Panc1 (cell line): ENCODE data around the gene CHMP5. TPM values are rescaled to one million over a fixed set of nuclear protein-coding genes. Genes with fewer than 3 reads are reported as not detected.
A peak's percentile ranks its signal among the peaks of the same experiment; 100 is the strongest.

Source experiments
- ATAC-seq: fragments of 200-7000 bp; cut with Tn5 transposase; 2 replicates; pipeline ENCODE4 v1.9.1; 2020; ENCODE audit warnings: mild to moderate bottlenecking, moderate library complexity
- BruUV-seq: library from RNA; stranded (reverse); fragments of 400-500 nt; replicated peaks from 2 replicates; lab custom pipeline; 2021; lab: Mats Ljungman, UMichigan
- CTCF ChIA-PET: fragments of 300-600 bp; sonication (Branson Sonifier 250); formaldehyde crosslinking; loops from one replicate; lab custom pipeline; 2022; ENCODE audit warnings: antibody characterized with exemption; lab: Charles Lee
- POLR2A ChIA-PET: fragments of 300-600 bp; sonication (Branson Sonifier 250); formaldehyde crosslinking; loops from one replicate; lab custom pipeline; 2022; ENCODE audit warnings: antibody characterized with exemption; lab: Charles Lee
- DNase-seq: peaks from one replicate; pipeline ENCODE4 v3.0.0-alpha.2; 2010; ENCODE audit warnings: low read depth, low spot score
- H3K27ac ChIP-seq: 2 replicates; pipeline ENCODE4 v1.5.1; 2011; ENCODE audit warnings: mild to moderate bottlenecking, low read length, inconsistent platforms
- H3K27me3 ChIP-seq: fragments of 200-500 bp; sonication (Bioruptor generic); 2 replicates; pipeline ENCODE4 v1.6.0; 2014; ENCODE audit warnings: low read length, inconsistent platforms; ENCODE audit not compliant: control insufficient read depth, insufficient read depth
- H3K36me3 ChIP-seq: fragments of 200-500 bp; sonication (Bioruptor generic); 2 replicates; pipeline ENCODE4 v1.5.1; 2014; ENCODE audit warnings: inconsistent platforms, mild to moderate bottlenecking, low read length, moderate library complexity; ENCODE audit not compliant: control insufficient read depth, insufficient read depth
- H3K4me1 ChIP-seq: 2 replicates; pipeline ENCODE4 v1.5.1; 2011; ENCODE audit warnings: inconsistent platforms, mild to moderate bottlenecking, low read length, moderate library complexity; ENCODE audit not compliant: control insufficient read depth, insufficient read depth
- H3K4me3 ChIP-seq, 2 experiments: 2 replicates each; pipeline ENCODE4 v1.5.1; 2011 to 2012; ENCODE audit warnings: low read depth in 2 of 2, low read length in 2 of 2, mild to moderate bottlenecking in 2 of 2, inconsistent platforms in 1 of 2, moderate library complexity in 1 of 2
- H3K9me3 ChIP-seq: fragments of 200-500 bp; sonication (Bioruptor generic); 2 replicates; pipeline ENCODE4 v1.5.1; 2014; ENCODE audit warnings: low read depth, mild to moderate bottlenecking, inconsistent platforms, low read length, moderate library complexity; ENCODE audit not compliant: control insufficient read depth, insufficient read depth
- POLR2AphosphoS5 ChIP-seq: IDR thresholded peaks from 2 replicates; pipeline ENCODE4 v1.6.1; 2012; ENCODE audit warnings: mild to moderate bottlenecking, low read depth, low read length, moderate library complexity
- SIN3A ChIP-seq: IDR thresholded peaks from 2 replicates; pipeline ENCODE4 v1.6.1; 2012; ENCODE audit warnings: low read depth, mild to moderate bottlenecking, low read length, moderate library complexity, borderline replicate concordance; ENCODE audit not compliant: insufficient read depth
- TCF7L2 ChIP-seq: IDR thresholded peaks from 2 replicates; pipeline ENCODE4 v1.6.1; 2011; ENCODE audit warnings: mild to moderate bottlenecking, low read depth, low read length, inconsistent platforms
- in situ Hi-C: cut with HindIII; loops from 2 replicates; pipeline ENCODE4 v1.10.0; 2016; ENCODE audit warnings: low sequenced_read_pairs, low pct_unique_long_range_greater_than_20kb
- intact Hi-C: fragments of 100-400 bp; cut with micrococcal nuclease; formaldehyde crosslinking; loops from one replicate; pipeline ENCODE4 v1.10.0; 2022; ENCODE audit not compliant: unreplicated experiment
- total RNA-seq: library from RNA; stranded (reverse); gene quantifications from one replicate; pipeline ENCODE4 v1.2.1, GENCODE V29; 2021; ENCODE audit not compliant: unreplicated experiment
- TF ChIP-seq, protein P1 (sequence below), 2 experiments: IDR thresholded peaks; 2 replicates each; pipeline ENCODE4 v1.6.1; 2011 to 2012; ENCODE audit warnings: low read depth in 2 of 2, control low read depth in 1 of 2, low read length in 1 of 2, mild to moderate bottlenecking in 1 of 2, moderate library complexity in 1 of 2; ENCODE audit not compliant: insufficient read depth in 1 of 2
- TF ChIP-seq, protein P2 (sequence below): fragments of 450-650 bp; IDR thresholded peaks from 2 replicates; pipeline ENCODE4 v1.5.1; 2017; ENCODE audit warnings: mild to moderate bottlenecking

CHMP5 gene
- total RNA-seq, 1 experiment from 2014 or later: 74.5 TPM

DNA sequence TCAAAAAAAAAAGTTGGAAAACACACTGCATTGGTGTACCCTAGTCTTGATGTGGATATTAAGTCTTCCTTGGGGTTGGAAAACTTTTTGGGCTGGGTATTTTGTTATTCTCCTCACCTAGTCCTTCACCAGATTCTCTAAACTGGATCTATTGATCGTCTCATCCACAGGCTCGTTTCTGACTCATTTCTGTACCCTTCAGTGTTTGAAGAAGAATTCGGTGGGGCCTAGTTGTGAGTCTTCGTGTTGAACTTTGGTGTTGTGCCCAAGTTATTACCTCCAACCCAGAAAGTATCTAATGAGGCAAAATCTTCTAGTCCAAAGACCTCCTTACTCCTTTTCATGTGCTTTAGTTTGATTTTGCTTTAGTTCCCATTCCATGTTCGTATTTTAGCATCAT lies 27.1 kb downstream of the CHMP5 start:
- Histone ChIP-seq H3K4me1 (peaks cover 30% of the 10 kb centered on the region), H3K27me3 (no peaks in the 10 kb centered on the region), H3K4me3 (no peak overlapping the region), H3K36me3 (peaks cover 27% of the 10 kb centered on the region), H3K27ac (0 out of 2 replicates have a peak overlapping the region, but pooled peaks have one; percentile 10), H3K9me3 (no peaks in the 10 kb centered on the region)
- ATAC-seq: no peak
- CTCF ChIA-PET: no interaction called here
- TF ChIP-seq, protein P1, sequence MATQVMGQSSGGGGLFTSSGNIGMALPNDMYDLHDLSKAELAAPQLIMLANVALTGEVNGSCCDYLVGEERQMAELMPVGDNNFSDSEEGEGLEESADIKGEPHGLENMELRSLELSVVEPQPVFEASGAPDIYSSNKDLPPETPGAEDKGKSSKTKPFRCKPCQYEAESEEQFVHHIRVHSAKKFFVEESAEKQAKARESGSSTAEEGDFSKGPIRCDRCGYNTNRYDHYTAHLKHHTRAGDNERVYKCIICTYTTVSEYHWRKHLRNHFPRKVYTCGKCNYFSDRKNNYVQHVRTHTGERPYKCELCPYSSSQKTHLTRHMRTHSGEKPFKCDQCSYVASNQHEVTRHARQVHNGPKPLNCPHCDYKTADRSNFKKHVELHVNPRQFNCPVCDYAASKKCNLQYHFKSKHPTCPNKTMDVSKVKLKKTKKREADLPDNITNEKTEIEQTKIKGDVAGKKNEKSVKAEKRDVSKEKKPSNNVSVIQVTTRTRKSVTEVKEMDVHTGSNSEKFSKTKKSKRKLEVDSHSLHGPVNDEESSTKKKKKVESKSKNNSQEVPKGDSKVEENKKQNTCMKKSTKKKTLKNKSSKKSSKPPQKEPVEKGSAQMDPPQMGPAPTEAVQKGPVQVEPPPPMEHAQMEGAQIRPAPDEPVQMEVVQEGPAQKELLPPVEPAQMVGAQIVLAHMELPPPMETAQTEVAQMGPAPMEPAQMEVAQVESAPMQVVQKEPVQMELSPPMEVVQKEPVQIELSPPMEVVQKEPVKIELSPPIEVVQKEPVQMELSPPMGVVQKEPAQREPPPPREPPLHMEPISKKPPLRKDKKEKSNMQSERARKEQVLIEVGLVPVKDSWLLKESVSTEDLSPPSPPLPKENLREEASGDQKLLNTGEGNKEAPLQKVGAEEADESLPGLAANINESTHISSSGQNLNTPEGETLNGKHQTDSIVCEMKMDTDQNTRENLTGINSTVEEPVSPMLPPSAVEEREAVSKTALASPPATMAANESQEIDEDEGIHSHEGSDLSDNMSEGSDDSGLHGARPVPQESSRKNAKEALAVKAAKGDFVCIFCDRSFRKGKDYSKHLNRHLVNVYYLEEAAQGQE (IDR thresholded peaks at IDR 0.05; ENCODE audit: insufficient read depth in 1 of 2, low read depth in 2 of 2, low read length in 1 of 2): no peak
- TF ChIP-seq, protein P2, sequence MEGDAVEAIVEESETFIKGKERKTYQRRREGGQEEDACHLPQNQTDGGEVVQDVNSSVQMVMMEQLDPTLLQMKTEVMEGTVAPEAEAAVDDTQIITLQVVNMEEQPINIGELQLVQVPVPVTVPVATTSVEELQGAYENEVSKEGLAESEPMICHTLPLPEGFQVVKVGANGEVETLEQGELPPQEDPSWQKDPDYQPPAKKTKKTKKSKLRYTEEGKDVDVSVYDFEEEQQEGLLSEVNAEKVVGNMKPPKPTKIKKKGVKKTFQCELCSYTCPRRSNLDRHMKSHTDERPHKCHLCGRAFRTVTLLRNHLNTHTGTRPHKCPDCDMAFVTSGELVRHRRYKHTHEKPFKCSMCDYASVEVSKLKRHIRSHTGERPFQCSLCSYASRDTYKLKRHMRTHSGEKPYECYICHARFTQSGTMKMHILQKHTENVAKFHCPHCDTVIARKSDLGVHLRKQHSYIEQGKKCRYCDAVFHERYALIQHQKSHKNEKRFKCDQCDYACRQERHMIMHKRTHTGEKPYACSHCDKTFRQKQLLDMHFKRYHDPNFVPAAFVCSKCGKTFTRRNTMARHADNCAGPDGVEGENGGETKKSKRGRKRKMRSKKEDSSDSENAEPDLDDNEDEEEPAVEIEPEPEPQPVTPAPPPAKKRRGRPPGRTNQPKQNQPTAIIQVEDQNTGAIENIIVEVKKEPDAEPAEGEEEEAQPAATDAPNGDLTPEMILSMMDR: no peak
- no peak for TF ChIP-seq SIN3A
- TF ChIP-seq POLR2AphosphoS5: no peak
- TF ChIP-seq TCF7L2: no peak
- in situ Hi-C loops: no loop called here
- POLR2A ChIA-PET: no interaction called here
- intact Hi-C loops: no loop called here
- BruUV-seq: no TSS peak
- no peak for DNase-seq

DNA sequence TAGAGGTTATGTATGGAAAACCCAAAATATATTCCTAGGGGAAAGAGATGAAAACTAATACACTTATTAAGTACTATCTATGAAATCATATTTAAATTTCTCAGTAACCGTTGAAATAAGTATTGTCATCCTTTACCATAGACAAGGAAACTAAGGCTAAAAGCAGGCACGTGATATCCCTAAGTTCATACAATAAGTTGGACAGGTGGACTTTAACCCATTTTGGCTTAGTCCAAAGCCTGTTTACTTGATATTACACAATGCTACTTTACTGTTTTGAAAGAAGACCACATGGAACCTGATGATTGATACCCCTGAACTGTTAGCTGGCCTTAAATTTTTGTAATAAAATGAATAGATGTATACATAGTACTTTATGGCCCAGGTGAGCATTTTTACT lies 28.9 kb downstream of the CHMP5 start:
- ATAC-seq (no peak), DNase-seq (no peak)
- H3K4me1 ChIP-seq: peaks cover 24% of the 10 kb centered on the region
- H3K4me3 ChIP-seq: no peak overlapping the region
- no peak overlapping the region for H3K27ac ChIP-seq
- TF ChIP-seq, protein P1 (IDR thresholded peaks at IDR 0.05; ENCODE audit: insufficient read depth in 1 of 2, low read depth in 2 of 2, low read length in 1 of 2): no peak
- TF ChIP-seq, protein P2: no peak
- peaks cover 28% of the 10 kb centered on the region for H3K36me3 ChIP-seq
- no TSS peak for BruUV-seq
- CTCF ChIA-PET: no interaction called here
- in situ Hi-C loops: no loop called here
- POLR2A ChIA-PET: no interaction called here
- H3K9me3 ChIP-seq: no peaks in the 10 kb centered on the region
- intact Hi-C loops: no loop called here
- no peaks in the 10 kb centered on the region for H3K27me3 ChIP-seq
